Esophagus squamous epithelium (tissue), 4 donors: ENCODE results near the gene MEAK7.

Experiments
- CTCF ChIP-seq, 6 experiments: fragments of 450-650 bp in 4 of 6; fragments of 200-600 bp in 2 of 6; sonication (generic) in 2 of 6; IDR thresholded peaks; one replicate each; pipeline ENCODE4 v1.5.1; 2016 to 2019; ENCODE audit warnings: antibody characterized with exemption in 6 of 6, mild to moderate bottlenecking in 4 of 6, moderate library complexity in 4 of 6
- POLR2A ChIP-seq, 4 donors: fragments of 450-650 bp; IDR thresholded peaks; one replicate each; pipeline ENCODE4 v1.6.1; 2017; ENCODE audit warnings: antibody characterized with exemption in 4 of 4, mild to moderate bottlenecking in 4 of 4, moderate library complexity in 3 of 4

DNA sequence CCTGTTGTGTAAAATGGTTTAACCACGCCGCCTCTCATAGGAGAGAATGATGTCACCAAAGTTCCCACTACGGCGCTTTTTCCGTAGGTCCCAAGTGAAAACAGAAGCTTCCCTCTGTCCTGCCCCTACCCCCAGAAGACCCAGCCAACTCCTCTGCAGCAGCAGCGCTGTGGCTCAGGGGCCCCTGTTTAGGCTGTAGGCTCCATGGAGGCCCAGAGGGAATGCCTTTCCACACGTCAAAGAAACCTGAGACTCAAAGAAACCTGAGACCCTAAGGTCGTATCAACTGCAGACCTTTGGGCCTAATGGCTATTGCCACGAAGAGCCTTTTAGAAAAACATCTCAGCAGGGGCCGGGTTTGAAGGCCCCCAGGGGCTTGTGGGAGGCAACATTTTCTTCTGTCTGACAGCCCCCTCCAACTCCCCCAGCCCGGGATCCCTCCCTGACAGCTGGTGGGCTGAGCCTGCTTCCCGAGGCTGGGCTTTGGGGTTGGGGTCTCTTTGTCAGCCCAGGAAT lies 43.1 kb upstream of the MEAK7 start:
- TF ChIP-seq CTCF (IDR thresholded peaks at IDR 0.05) (no peak), POLR2A (IDR thresholded peaks at IDR 0.05) (no peak)
